Activated T-helper 2 cell treated with anti-CD3 and anti-CD28 coated beads, Interferon-gamma antibody, Interleukin-2, Interleukin-4, amounts not matched to agents 10 μg/mL and 5 μg/mL and 100 μg/mL, durations not matched to agents 14 hours and 24 hours and 36 hours (primary cell): ENCODE data around the gene PARD3. TPM values are rescaled to one million over a fixed set of nuclear protein-coding genes. Genes with fewer than 3 reads are reported as not detected.
"Not testable (repeated sequence)": the region's sequence is repeated elsewhere in the genome, so short reads cannot be mapped to it uniquely, and the experiment has no call there.

Experiments used
- DNase-seq: peaks from one replicate; pipeline ENCODE4 v3.0.0; 2021; ENCODE audit warnings: low spot score
- H3K27ac Mint-ChIP-seq: one replicate; pipeline ENCODE4 v1.8.0; 2021; ENCODE audit warnings: mixed read lengths
- H3K27me3 Mint-ChIP-seq: one replicate; pipeline ENCODE4 v1.8.0; 2021; ENCODE audit warnings: low read depth, mixed read lengths
- H3K36me3 Mint-ChIP-seq: one replicate; pipeline ENCODE4 v1.8.0; 2021; ENCODE audit warnings: low read depth, mixed read lengths
- H3K4me1 Mint-ChIP-seq: one replicate; pipeline ENCODE4 v1.8.0; 2021; ENCODE audit warnings: low read depth, mixed read lengths
- H3K4me3 Mint-ChIP-seq: one replicate; pipeline ENCODE4 v1.8.0; 2021; ENCODE audit warnings: low read depth, mild to moderate bottlenecking, moderate library complexity, mixed read lengths
- H3K9me3 Mint-ChIP-seq: one replicate; pipeline ENCODE4 v1.8.0; 2021; ENCODE audit warnings: mixed read lengths
- intact Hi-C: fragments of 100-400 bp; cut with micrococcal nuclease; formaldehyde crosslinking; loops from one replicate; pipeline ENCODE4 v1.15.1; 2023
- total RNA-seq: library from RNA; stranded (reverse); gene quantifications from 2 replicates; pipeline ENCODE4 v1.2.3, GENCODE V29; 2022

The PARD3 gene
- total RNA-seq, 1 donor from 2014 or later = 1.4 TPM

DNA sequence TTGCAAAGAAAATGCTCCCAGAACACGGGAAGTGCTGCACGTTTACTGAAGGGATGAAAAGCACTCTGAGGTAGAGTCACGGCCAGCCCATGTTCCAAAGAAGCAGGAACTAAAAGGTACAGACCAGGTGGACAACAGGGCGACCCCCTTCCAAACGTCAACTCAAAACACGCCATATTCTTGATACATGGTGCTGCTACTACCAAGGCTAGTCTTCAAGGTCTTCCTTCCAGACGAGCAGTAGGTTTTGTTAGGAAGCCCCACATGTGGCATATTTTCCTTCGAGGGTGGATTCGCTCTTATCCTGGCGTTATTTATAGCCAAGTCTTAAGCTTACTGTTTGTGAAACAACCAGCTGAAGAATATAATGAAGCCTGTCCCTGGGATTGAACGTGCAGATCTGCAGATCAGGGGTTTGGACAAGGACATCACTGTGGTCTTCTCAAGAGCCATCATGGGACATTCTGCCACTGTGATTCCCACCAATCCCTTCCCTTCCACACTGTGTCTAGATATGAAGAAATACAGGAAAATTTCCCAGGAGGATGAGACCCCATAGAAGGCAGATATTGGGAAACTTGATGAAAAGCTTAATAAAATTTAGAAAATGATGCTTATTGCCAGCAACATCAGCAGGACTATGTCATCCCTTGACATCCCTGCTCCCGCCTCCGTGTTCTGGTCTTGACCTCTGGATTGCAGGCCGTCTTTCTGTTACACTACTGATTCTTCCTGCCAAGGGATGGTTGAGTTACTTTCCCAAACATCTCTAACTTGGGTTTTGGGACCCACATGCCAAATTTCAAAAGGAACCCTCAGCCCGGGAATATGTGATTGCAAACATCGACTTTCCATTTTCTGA is 734.4 kb downstream of the PARD3 start:
- no peaks in the 10 kb centered on the region for H3K36me3 Mint-ChIP-seq
- H3K27me3 Mint-ChIP-seq = no peaks in the 10 kb centered on the region
- no peak overlapping the region for H3K4me3 Mint-ChIP-seq
- H3K4me1 Mint-ChIP-seq = no peaks in the 10 kb centered on the region
- no peak overlapping the region for H3K27ac Mint-ChIP-seq
- intact Hi-C loops = no loop called here
- H3K9me3 Mint-ChIP-seq = peaks cover 4% of the 10 kb centered on the region
- no peak for DNase-seq

DNA sequence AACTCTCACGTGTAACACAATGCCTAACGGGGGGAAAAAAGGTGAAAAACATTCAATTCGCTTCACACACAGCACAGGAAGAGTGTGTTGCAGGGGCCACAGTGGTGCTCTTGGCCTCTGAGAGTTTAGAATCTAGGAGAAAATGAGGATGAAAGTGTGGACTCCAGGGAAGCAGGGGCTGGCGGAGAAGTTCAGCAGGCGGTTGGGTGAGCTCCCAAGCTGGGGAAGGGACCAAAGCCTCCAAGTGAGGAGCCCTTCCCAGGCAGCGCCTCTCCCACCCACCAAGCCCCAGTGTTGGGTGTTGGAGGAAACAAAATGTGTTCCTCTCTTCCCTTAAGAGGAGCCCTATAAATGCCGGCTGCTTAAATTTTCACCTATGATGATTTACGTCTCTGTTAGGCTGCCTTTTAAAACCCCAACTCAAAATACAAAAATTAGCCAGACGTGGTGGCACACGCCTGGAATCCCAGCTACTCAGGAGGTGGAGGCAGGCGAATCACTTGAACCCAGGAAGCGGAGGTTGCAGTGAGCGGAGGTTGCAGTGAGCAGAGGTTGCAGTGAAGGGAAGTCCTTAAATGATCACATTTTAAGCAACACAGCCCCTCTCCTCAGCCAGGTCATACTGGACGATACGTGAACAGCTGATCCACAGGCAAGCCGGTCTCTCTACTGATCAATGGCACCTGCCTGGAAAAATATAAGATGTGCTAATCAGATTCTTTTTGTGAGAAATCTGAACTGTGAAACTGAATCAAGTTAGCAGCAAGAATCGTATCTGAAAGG is 735.2 kb downstream of the PARD3 start:
- DNase-seq = no peak
- Mint-ChIP-seq H3K27me3 (no peaks in the 10 kb centered on the region), H3K9me3 (peaks cover 4% of the 10 kb centered on the region), H3K36me3 (no peaks in the 10 kb centered on the region), H3K27ac (no peak overlapping the region), H3K4me3 (no peak overlapping the region), H3K4me1 (no peaks in the 10 kb centered on the region)
- intact Hi-C loops = no loop called here

DNA sequence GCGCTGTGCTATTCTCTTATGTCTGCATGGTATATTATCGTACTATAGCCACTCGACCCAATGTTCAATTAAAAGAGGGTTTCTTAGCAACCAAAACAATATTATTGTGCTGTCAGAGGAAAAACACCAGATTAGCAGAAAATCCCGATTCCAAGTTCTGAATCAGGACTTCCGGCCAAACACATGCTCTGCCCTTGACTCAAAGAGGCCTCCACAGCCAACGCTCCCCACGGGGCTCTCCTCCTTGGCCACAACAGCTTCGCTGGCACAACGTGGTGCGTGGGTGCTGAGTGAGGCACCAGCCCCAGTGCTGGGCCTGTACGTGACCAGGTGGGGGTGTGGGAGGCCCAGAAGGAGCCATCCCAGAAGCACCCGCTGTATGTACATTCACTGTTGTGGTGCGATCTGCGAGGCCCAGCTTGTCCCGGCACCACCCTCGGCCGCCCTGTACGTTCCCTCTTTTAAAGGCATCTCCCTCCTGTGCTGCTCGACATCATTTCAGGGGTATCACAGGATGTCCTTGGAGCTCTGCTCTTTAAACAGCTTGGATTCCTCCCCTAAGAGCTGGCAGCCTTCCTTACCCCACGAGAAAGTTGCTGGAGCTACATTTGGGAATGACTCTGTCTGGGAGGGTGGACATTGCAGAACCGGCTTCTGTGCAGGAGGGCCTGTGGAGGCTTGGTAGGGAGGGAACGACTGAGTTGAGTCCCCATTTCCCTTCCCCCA is 736.2 kb downstream of the PARD3 start:
- H3K27ac Mint-ChIP-seq = no peak overlapping the region
- peaks cover 4% of the 10 kb centered on the region for H3K9me3 Mint-ChIP-seq
- H3K36me3 Mint-ChIP-seq = no peaks in the 10 kb centered on the region
- intact Hi-C loops = no loop called here
- no peak overlapping the region for H3K4me3 Mint-ChIP-seq
- DNase-seq = no peak
- H3K4me1 Mint-ChIP-seq = no peaks in the 10 kb centered on the region
- no peaks in the 10 kb centered on the region for H3K27me3 Mint-ChIP-seq

DNA sequence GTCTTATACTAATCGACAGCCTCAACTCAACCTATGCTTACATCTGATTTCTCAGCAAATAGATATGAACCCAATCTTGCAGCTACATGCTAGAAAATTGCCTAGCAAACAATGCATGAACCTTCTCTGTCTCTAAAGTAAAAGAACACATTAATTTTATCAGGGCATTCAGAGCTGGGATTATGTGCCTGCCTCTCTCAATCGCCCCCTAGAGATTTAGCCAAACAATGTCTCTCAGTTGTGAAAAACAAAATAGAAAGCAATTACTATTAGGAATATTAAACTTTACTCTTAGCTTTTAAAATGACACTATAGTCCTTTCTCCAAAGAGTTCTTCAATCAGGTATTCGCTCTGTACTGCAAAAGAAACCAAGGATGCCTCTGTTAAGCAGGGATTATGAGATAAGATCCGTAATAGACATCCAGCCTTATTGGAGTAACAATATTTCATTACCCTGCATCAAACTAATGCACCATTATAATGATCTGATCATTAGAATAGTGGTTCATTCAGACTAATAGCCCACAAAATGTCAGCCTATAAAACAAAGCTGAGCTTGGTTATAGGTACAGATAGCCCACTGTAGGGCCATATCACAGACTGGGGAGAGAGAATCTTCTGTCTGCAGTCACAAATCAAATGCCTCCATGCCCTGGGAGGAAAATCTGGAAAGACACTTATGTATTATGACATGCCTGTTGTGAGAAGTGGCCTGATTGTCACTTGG is 736.9 kb downstream of the PARD3 start:
- intact Hi-C loops = no loop called here
- DNase-seq = no peak
- Mint-ChIP-seq H3K36me3 (no peaks in the 10 kb centered on the region), H3K4me1 (no peaks in the 10 kb centered on the region), H3K9me3 (no peaks in the 10 kb centered on the region), H3K27ac (no peak overlapping the region), H3K4me3 (no peak overlapping the region), H3K27me3 (no peaks in the 10 kb centered on the region)

DNA sequence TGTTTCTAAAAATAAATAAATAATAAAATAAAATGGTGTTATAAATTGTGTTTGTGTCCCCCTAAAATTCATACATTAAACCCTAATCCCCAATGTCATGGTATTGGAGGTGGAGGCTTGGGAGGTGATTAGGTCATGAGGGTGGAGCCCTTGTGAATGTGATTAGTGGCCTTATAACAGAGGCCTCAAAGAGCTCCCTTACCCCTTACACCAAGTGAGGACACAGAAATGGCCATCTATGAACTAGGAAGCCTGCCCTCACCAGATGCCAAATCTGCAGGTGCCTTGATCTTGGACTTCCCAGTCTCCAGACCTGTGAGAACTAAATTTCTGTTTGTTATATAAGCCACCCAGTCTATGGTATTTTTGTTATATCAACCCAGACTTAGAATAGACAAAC is 738.7 kb downstream of the PARD3 start:
- Mint-ChIP-seq H3K4me3 (no peak overlapping the region), H3K4me1 (no peaks in the 10 kb centered on the region), H3K27me3 (no peaks in the 10 kb centered on the region), H3K36me3 (no peaks in the 10 kb centered on the region), H3K9me3 (no peaks in the 10 kb centered on the region), H3K27ac (no peak overlapping the region)
- intact Hi-C loops = no loop called here
- DNase-seq = no peak

DNA sequence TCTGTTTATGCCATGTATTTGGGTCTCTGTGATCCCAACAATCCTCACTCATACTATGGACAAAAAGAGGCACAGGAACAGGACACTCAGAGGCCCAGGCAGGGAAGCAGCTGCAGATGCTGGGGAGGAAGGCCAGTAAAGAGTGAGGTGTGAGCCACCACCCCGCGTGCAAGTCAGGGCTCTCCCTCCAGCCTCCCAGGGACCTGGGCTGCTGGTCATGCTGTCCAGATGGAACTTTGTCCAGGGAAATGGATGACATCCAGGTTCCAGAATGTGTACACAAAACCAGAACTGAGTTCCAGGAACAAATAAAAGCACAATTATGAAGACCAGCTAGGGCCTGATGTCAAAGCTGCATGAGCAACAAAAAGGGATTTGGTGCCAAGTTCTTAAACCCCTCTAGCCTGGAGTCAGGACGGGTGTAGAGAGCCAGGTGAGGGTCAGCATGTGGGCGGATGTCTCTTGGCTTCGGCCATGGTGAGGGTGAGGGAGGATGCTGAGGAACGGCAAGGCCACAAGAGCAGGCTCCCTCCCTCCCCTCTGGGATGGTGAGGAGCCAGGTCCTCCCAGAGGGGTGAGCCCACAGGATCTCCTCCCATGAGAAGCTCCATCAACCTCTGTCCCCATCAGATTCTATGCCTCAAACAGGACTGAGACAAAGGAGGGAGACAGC is 739.7 kb downstream of the PARD3 start:
- DNase-seq = no peak
- Mint-ChIP-seq H3K27ac (no peak overlapping the region), H3K4me1 (no peaks in the 10 kb centered on the region), H3K4me3 (no peak overlapping the region), H3K27me3 (no peaks in the 10 kb centered on the region), H3K36me3 (no peaks in the 10 kb centered on the region), H3K9me3 (no peaks in the 10 kb centered on the region)
- intact Hi-C loops = no loop called here

DNA sequence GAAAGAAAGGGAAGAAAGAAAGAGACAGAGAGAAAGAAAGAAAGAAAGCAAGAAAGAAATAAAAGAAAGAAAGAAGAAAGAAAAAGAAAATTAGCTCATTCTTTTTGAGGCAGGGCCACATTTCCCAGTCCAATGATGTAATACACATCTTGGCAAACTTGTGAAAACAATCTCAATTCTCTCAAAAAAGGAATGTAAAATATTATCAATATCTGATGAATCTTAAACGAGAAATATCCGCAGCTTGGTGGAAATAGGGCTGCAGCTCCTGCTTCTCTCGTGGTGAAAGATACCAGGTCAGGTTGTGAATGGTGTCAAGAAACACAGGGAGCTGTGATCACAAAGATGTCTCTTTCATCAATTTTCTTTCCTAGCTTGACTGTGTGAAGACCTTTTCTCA is 741.0 kb downstream of the PARD3 start:
- no peak for DNase-seq
- Mint-ChIP-seq H3K27ac (no peak overlapping the region), H3K36me3 (no peaks in the 10 kb centered on the region), H3K4me3 (no peak overlapping the region), H3K9me3 (no peaks in the 10 kb centered on the region), H3K4me1 (no peaks in the 10 kb centered on the region), H3K27me3 (no peaks in the 10 kb centered on the region)
- intact Hi-C loops = no loop called here

DNA sequence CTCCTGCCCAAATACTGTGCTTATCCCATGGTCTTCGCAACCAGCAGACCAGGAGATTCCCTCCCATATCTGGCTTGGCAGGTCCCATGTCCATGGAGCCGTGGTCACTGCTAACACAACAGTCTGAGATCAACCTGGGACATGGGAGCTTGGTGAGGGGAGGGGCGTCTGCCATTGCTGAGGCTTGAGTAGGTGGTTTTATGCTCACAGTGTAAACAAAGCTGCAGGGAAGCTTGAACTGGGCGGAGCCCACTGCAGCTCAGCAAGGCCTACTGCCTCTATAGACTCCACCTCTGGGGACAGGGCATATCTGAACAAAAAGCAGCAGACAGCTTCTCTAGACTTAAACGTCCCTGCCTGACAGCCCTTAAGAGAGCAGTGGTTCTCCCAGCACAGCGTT is 747.4 kb downstream of the PARD3 start:
- H3K36me3 Mint-ChIP-seq, H3K27me3 Mint-ChIP-seq, H3K4me3 Mint-ChIP-seq, H3K27ac Mint-ChIP-seq, DNase-seq, H3K4me1 Mint-ChIP-seq, intact Hi-C loops: not testable (repeated sequence)
- H3K9me3 Mint-ChIP-seq = peaks cover 16% of the 10 kb centered on the region

DNA sequence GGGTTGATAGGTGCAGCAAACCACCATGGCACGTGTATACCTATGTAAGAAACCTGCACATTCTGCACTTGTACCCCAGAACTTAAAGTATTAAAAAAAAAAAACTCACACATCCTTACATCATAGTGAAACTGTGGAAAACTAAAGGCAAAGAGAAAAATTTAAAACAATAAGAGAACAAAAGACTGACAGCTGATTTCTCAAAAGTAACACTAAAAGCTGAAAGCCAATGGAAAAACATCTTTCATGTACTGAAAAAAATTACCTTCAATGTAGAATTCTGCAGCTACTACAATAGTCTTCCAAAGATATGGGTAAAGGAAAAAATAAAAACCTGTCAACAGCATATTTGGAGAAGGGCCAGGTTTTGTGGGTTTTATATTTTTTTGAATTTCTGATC is 751.5 kb downstream of the PARD3 start:
- no peak overlapping the region for H3K27ac Mint-ChIP-seq
- H3K9me3 Mint-ChIP-seq = peaks cover 24% of the 10 kb centered on the region
- H3K4me1 Mint-ChIP-seq = no peaks in the 10 kb centered on the region
- H3K36me3 Mint-ChIP-seq = no peaks in the 10 kb centered on the region
- no peak for DNase-seq
- intact Hi-C loops = no loop called here
- H3K27me3 Mint-ChIP-seq = no peaks in the 10 kb centered on the region
- H3K4me3 Mint-ChIP-seq = no peak overlapping the region

DNA sequence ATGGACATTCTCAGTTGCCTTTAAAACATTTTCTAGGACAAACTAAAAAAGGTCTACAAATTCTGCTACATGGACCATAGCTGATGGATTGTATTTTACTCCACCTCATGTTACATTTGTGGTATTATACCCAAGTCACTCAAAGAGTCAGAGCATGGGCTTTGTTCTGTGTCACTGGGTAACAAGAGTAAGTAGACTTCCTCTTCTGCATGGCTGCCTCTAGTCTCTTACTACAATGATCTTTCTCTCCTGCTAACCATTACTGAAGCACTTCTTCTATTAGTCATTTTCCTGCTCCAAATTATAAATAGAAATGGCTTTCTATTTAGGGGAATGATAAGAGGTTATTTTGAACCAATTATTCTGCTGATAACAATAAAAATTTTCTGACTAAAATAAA is 753.3 kb downstream of the PARD3 start:
- intact Hi-C loops = no loop called here
- Mint-ChIP-seq H3K4me3 (no peak overlapping the region), H3K9me3 (peaks cover 24% of the 10 kb centered on the region), H3K36me3 (no peaks in the 10 kb centered on the region), H3K27ac (no peak overlapping the region), H3K4me1 (no peaks in the 10 kb centered on the region), H3K27me3 (no peaks in the 10 kb centered on the region)
- DNase-seq = no peak
